Measurements from ENCODE around the gene TECPR2. TPM values are rescaled to one million over a fixed set of nuclear protein-coding genes. Genes with fewer than 3 reads are reported as not detected.

TECPR2 gene
- total and polyA plus RNA-seq, 2 of the 13 experiments (the other 11 are each of a cell fraction or from before 2014, with no cell fraction given) = 3.5 to 5.7 TPM

DNA sequence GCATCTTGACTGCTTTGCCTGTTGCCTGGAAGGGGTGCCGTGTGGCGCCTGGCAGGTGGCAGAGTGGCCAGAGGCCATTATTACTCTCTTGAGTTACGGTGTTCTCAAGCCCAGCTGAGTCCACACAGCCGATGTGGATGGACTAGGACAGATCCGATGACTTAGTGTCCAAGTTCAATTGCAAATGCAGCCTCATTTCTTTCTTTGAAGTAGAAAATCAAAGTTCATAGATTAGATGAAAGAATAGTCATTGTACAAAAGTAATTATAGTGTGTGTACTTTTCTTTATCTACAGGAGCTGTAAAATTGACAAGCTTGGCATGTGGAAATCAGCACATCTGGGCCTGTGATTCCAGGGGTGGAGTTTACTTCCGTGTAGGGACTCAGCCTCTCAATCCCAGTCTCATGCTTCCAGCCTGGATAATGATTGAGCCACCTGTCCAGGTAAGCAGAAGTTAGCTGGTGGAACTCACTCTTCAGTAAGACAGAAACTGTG lies 102.2 kb downstream of the TECPR2 start (continued):
- TF ChIP-seq SKI (IDR thresholded peaks at IDR 0.05; ENCODE audit: partially characterized antibody) = peak; percentile 90
- peak; percentile 73 for TF ChIP-seq TBL1XR1 (IDR thresholded peaks at IDR 0.05; ENCODE audit: borderline replicate concordance, low read length, partially characterized antibody)
- TF ChIP-seq ATF7 (IDR thresholded peaks at IDR 0.05) = no peak
- TF ChIP-seq ATF7 (CRISPR knock-in tag; IDR thresholded peaks at IDR 0.05) = no peak
- TF ChIP-seq ATRX (CRISPR knock-in tag; IDR thresholded peaks at IDR 0.05; ENCODE audit: borderline replicate concordance) = no peak
- TF ChIP-seq RBFOX2 (IDR thresholded peaks at IDR 0.05; ENCODE audit: low read depth, low read length) = no peak
- TF ChIP-seq ZNF879 (CRISPR knock-in tag; IDR thresholded peaks at IDR 0.05) = no peak
- no peak for TF ChIP-seq RBM39 (IDR thresholded peaks at IDR 0.05; ENCODE audit: low read depth, low read length, poor library complexity, severe bottlenecking)
- peak; percentile 70 for TF ChIP-seq SAP130 (CRISPR knock-in tag; IDR thresholded peaks at IDR 0.05; ENCODE audit: low read depth)
- TF ChIP-seq, protein P1, sequence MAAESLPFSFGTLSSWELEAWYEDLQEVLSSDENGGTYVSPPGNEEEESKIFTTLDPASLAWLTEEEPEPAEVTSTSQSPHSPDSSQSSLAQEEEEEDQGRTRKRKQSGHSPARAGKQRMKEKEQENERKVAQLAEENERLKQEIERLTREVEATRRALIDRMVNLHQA (CRISPR knock-in tag; IDR thresholded peaks at IDR 0.05) = no peak
- peak; percentile 81; the same call in 1 of the 2 replicates for TF ChIP-seq TBX3 (IDR thresholded peaks at IDR 0.05; ENCODE audit: borderline replicate concordance)
- peak; percentile 59 for TF ChIP-seq RARA (CRISPR knock-in tag; IDR thresholded peaks at IDR 0.05)
- TF ChIP-seq PHF21A (CRISPR knock-in tag; IDR thresholded peaks at IDR 0.05) = peak; percentile 53; the same call in 1 of the 2 replicates
- TF ChIP-seq PRMT3 (CRISPR knock-in tag; IDR thresholded peaks at IDR 0.05; ENCODE audit: borderline replicate concordance, low read depth) = no peak
- TF ChIP-seq U2AF2 (IDR thresholded peaks at IDR 0.05; ENCODE audit: low read depth, low read length) = no peak
- TF ChIP-seq CREM (IDR thresholded peaks at IDR 0.05) = peak; percentile 58; the same call in 1 of the 2 replicates
- no peak for TF ChIP-seq CREM (CRISPR knock-in tag; IDR thresholded peaks at IDR 0.05)
- TF ChIP-seq, protein P2, sequence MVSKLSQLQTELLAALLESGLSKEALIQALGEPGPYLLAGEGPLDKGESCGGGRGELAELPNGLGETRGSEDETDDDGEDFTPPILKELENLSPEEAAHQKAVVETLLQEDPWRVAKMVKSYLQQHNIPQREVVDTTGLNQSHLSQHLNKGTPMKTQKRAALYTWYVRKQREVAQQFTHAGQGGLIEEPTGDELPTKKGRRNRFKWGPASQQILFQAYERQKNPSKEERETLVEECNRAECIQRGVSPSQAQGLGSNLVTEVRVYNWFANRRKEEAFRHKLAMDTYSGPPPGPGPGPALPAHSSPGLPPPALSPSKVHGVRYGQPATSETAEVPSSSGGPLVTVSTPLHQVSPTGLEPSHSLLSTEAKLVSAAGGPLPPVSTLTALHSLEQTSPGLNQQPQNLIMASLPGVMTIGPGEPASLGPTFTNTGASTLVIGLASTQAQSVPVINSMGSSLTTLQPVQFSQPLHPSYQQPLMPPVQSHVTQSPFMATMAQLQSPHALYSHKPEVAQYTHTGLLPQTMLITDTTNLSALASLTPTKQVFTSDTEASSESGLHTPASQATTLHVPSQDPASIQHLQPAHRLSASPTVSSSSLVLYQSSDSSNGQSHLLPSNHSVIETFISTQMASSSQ (IDR thresholded peaks at IDR 0.05; ENCODE audit: low read depth) = no peak
- TF ChIP-seq, protein P2 (CRISPR knock-in tag; IDR thresholded peaks at IDR 0.05; ENCODE audit: borderline replicate concordance) = no peak
- TF ChIP-seq, protein P3, sequence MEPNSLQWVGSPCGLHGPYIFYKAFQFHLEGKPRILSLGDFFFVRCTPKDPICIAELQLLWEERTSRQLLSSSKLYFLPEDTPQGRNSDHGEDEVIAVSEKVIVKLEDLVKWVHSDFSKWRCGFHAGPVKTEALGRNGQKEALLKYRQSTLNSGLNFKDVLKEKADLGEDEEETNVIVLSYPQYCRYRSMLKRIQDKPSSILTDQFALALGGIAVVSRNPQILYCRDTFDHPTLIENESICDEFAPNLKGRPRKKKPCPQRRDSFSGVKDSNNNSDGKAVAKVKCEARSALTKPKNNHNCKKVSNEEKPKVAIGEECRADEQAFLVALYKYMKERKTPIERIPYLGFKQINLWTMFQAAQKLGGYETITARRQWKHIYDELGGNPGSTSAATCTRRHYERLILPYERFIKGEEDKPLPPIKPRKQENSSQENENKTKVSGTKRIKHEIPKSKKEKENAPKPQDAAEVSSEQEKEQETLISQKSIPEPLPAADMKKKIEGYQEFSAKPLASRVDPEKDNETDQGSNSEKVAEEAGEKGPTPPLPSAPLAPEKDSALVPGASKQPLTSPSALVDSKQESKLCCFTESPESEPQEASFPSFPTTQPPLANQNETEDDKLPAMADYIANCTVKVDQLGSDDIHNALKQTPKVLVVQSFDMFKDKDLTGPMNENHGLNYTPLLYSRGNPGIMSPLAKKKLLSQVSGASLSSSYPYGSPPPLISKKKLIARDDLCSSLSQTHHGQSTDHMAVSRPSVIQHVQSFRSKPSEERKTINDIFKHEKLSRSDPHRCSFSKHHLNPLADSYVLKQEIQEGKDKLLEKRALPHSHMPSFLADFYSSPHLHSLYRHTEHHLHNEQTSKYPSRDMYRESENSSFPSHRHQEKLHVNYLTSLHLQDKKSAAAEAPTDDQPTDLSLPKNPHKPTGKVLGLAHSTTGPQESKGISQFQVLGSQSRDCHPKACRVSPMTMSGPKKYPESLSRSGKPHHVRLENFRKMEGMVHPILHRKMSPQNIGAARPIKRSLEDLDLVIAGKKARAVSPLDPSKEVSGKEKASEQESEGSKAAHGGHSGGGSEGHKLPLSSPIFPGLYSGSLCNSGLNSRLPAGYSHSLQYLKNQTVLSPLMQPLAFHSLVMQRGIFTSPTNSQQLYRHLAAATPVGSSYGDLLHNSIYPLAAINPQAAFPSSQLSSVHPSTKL (CRISPR knock-in tag; IDR thresholded peaks at IDR 0.05) = peak; percentile 64
- TF ChIP-seq NR2F6 (IDR thresholded peaks at IDR 0.05) = peak; percentile 44; the same call in 1 of the 2 replicates
- TF ChIP-seq NR2F6 (CRISPR knock-in tag; IDR thresholded peaks at IDR 0.05) = no peak; the same call in 1 of the 2 replicates
- TF ChIP-seq PAX8 (CRISPR knock-in tag; IDR thresholded peaks at IDR 0.05; ENCODE audit: borderline replicate concordance) = no peak
- TF ChIP-seq, protein P4, sequence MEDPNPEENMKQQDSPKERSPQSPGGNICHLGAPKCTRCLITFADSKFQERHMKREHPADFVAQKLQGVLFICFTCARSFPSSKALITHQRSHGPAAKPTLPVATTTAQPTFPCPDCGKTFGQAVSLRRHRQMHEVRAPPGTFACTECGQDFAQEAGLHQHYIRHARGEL (CRISPR knock-in tag; IDR thresholded peaks at IDR 0.05) = no peak
- no peak for TF ChIP-seq KLF11 (CRISPR knock-in tag; IDR thresholded peaks at IDR 0.05)
